Upper lobe of left lung (tissue), 6 donors: ENCODE data around the gene GUCY1A1. TPM values are rescaled to one million over a fixed set of nuclear protein-coding genes. Genes with fewer than 3 reads are reported as not detected.

Experiments
- ATAC-seq, 2 donors: fragments of 200-7000 bp; cut with Tn5 transposase; one replicate each; pipeline ENCODE4 v1.9.1; 2022; ENCODE audit warnings: mild to moderate bottlenecking in 2 of 2, moderate library complexity in 2 of 2; ENCODE audit not compliant: low FRiP score in 2 of 2
- DNase-seq, 2 donors: peaks; one replicate each; pipeline ENCODE4 v3.0.0-alpha.2; 2019 to 2020
- H3K27ac ChIP-seq, 4 donors: fragments of 200-600 bp; sonication (generic); one replicate each; pipeline ENCODE4 v1.5.1; 2016 to 2019
- H3K27me3 ChIP-seq, 4 donors: fragments of 200-600 bp; sonication (generic); one replicate each; pipeline ENCODE4 v1.5.1; 2017 to 2019
- H3K36me3 ChIP-seq, 4 donors: fragments of 200-600 bp; sonication (generic); one replicate each; pipeline ENCODE4 v1.5.1; 2016 to 2019
- H3K4me1 ChIP-seq, 4 donors: fragments of 200-600 bp; sonication (generic); one replicate each; pipeline ENCODE4 v1.5.1; 2018 to 2019
- H3K4me3 ChIP-seq, 4 donors: fragments of 200-600 bp; sonication (generic); one replicate each; pipeline ENCODE4 v1.5.1; 2017 to 2019; ENCODE audit warnings: mild to moderate bottlenecking in 2 of 4, moderate library complexity in 1 of 4
- H3K9me3 ChIP-seq, 4 donors: fragments of 200-600 bp; sonication (generic); one replicate each; pipeline ENCODE4 v1.5.1; 2018 to 2019
- CTCF ChIP-seq, 6 experiments: fragments of 450-650 bp in 4 of 6; fragments of 200-600 bp in 2 of 6; sonication (generic) in 2 of 6; IDR thresholded peaks; one replicate each; pipeline ENCODE4 v1.5.1; 2016 to 2019; ENCODE audit warnings: antibody characterized with exemption in 6 of 6
- EP300 ChIP-seq, 4 donors: sonication (generic); formaldehyde crosslinking; IDR thresholded peaks; one replicate each; pipeline ENCODE4 v1.5.1; 2017; ENCODE audit warnings: antibody characterized with exemption in 4 of 4, control low read depth in 2 of 4
- POLR2A ChIP-seq, 4 donors: fragments of 450-650 bp; IDR thresholded peaks; one replicate each; pipeline ENCODE4 v1.5.1; 2016 to 2017; ENCODE audit warnings: antibody characterized with exemption in 4 of 4, mild to moderate bottlenecking in 2 of 4
- POLR2AphosphoS5 ChIP-seq, 2 donors: sonication (generic); formaldehyde crosslinking; IDR thresholded peaks; one replicate each; pipeline ENCODE4 v1.5.1; 2017; ENCODE audit warnings: antibody characterized with exemption in 2 of 2
- WGBS, 2 donors: methylation state at CpG; one replicate each; pipeline ENCODE4 v1.1.5; 2017 to 2018; 5-methylcytosine and 5-hydroxymethylcytosine counted together
- total RNA-seq, 6 donors: library from RNA; depleted of rRNA in 4 of 6; stranded (reverse); fragments of >200 nt in 4 of 6; gene quantifications; one replicate each; pipeline versions ENCODE4 v1.1.0 to v1.2.1, GENCODE V29; 2016 to 2021
- donor health status: DM: no; HTN: no; CAD: no; lungs with moderate emphysema.
- donor health status: DM: no; HTN: yes; CAD: no; lungs with severe emphysema.

Gene GUCY1A1
- total RNA-seq, 6 donors from 2014 or later, result 19.0 to 67.1 (median 44.2) TPM

- no peaks in the 10 kb centered on the region for H3K36me3 ChIP-seq
- no peak for TF ChIP-seq POLR2AphosphoS5 (IDR thresholded peaks at IDR 0.05)
- no peak for TF ChIP-seq EP300 (IDR thresholded peaks at IDR 0.05)
- no peak for TF ChIP-seq CTCF (IDR thresholded peaks at IDR 0.05)
- no peak for TF ChIP-seq POLR2A (IDR thresholded peaks at IDR 0.05)
- no peaks in the 10 kb centered on the region for H3K27me3 ChIP-seq
- peaks cover 11 to 28% (median 14%) of the 10 kb centered on the region in 4 donors for H3K4me1 ChIP-seq
- ATAC-seq (peak in 1 of 2 donors; percentile 26), DNase-seq (no peak)
- WGBS, 2 donors, result 51 to 58% methylated on average over 4 of the region's 4 CpGs
- peak overlapping the region in 2 of 4 donors; percentile 28 to 40 for H3K27ac ChIP-seq
- no peak overlapping the region for H3K4me3 ChIP-seq
- no peaks in the 10 kb centered on the region for H3K9me3 ChIP-seq
These were observed 107.4 kb downstream of the GUCY1A1 start for GRCh38 chr4:155774033-155774432.

GRCh38 chr4:155777971-155778735 lies 111.5 kb downstream of the GUCY1A1 start:
- Histone ChIP-seq H3K9me3 (no peaks in the 10 kb centered on the region), H3K4me1 (peaks cover 11 to 30% (median 13%) of the 10 kb centered on the region in 4 donors), H3K4me3 (no peak overlapping the region), H3K36me3 (no peaks in the 10 kb centered on the region), H3K27me3 (no peaks in the 10 kb centered on the region), H3K27ac (peak overlapping the region in 3 of 4 donors; percentile 5 to 48 (median 24))
- DNase-seq, result no peak
- no peak for TF ChIP-seq EP300 (IDR thresholded peaks at IDR 0.05)
- TF ChIP-seq CTCF (IDR thresholded peaks at IDR 0.05), result no peak
- no peak for TF ChIP-seq POLR2AphosphoS5 (IDR thresholded peaks at IDR 0.05)
- no peak for TF ChIP-seq POLR2A (IDR thresholded peaks at IDR 0.05)
- no peak for ATAC-seq
- WGBS, 2 donors, result 37% methylated on average over 3 of the region's 3 CpGs

- no peak for TF ChIP-seq CTCF (IDR thresholded peaks at IDR 0.05)
- TF ChIP-seq POLR2AphosphoS5 (IDR thresholded peaks at IDR 0.05), result no peak
- TF ChIP-seq POLR2A (IDR thresholded peaks at IDR 0.05), result no peak
- no peak for TF ChIP-seq EP300 (IDR thresholded peaks at IDR 0.05)
- Histone ChIP-seq H3K4me3 (no peak overlapping the region), H3K36me3 (no peaks in the 10 kb centered on the region), H3K4me1 (peaks cover 4 to 19% (median 12%) of the 10 kb centered on the region in 4 donors), H3K27me3 (no peaks in the 10 kb centered on the region), H3K9me3 (no peaks in the 10 kb centered on the region), H3K27ac (no peak overlapping the region)
- DNase-seq, result no peak
- ATAC-seq, result no peak
- WGBS, 2 donors, result 69 to 72% methylated on average over 1 of the region's 1 CpG
These were observed 114.1 kb downstream of the GUCY1A1 start for GRCh38 chr4:155780775-155781174.

GRCh38 chr4:155781249-155781831 lies 114.7 kb downstream of the GUCY1A1 start:
- no peak for DNase-seq
- ATAC-seq, result no peak
- Histone ChIP-seq H3K9me3 (no peaks in the 10 kb centered on the region), H3K27ac (no peak overlapping the region), H3K4me3 (no peak overlapping the region), H3K4me1 (peaks cover 4 to 19% (median 12%) of the 10 kb centered on the region in 4 donors), H3K36me3 (no peaks in the 10 kb centered on the region), H3K27me3 (no peaks in the 10 kb centered on the region)
- no peak for TF ChIP-seq POLR2AphosphoS5 (IDR thresholded peaks at IDR 0.05)
- no peak for TF ChIP-seq EP300 (IDR thresholded peaks at IDR 0.05)
- no peak for TF ChIP-seq CTCF (IDR thresholded peaks at IDR 0.05)
- TF ChIP-seq POLR2A (IDR thresholded peaks at IDR 0.05), result no peak
- WGBS, 2 donors, result 92 to 93% methylated on average over 4 of the region's 4 CpGs

Other genes with a start within 250 kb of the GUCY1A1 start
- gene GUCY1B1, start 92.2 kb downstream of the GUCY1A1 start, total RNA-seq, result 10 to 100 TPM in 3 of 6 donors, 1 to 10 TPM in 3; 8.1 to 24.1 (median 13.2) TPM
- not detected for gene ASIC5, start 199.4 kb downstream of the GUCY1A1 start, total RNA-seq
- gene TDO2, start 236.8 kb downstream of the GUCY1A1 start, total RNA-seq, result 1 to 10 TPM in 2 of 6 donors, under 1 TPM in 1, not detected in 3; 0.74 to 2.3 (median 2.1) TPM